ENCODE measurements around the gene PDLIM7.

The PDLIM7 gene

GRCh38 chr5:177502886-177503285 lies 5.5 kb upstream of the PDLIM7 start:
- H3K4me3 ChIP-seq (ENCODE audit: low read depth, low read length): no peak overlapping the region
- ChIA-PET CTCF (interaction anchor here (0.7 to 16.4 kb wide), 12 partner anchors 12 to 194 kb away, joined by 3 to 261 read pairs (median 12); partner anchors contain the start of genes DBN1 and DDX41), POLR2A (no interaction called here)

GRCh38 chr5:177501874-177502678 lies 4.7 kb upstream of the PDLIM7 start:
- CTCF ChIA-PET: interaction anchor here (0.7 to 16.4 kb wide), 38 partner anchors 8 to 388 kb away, joined by 3 to 261 read pairs (median 6); partner anchors contain the start of genes DBN1, DDX41, DOK3 and GRK6
- POLR2A ChIA-PET: interaction anchor here (0.7 to 15.7 kb wide), 3 partner anchors 24 to 98 kb away, joined by 3 to 401 read pairs (median 4); partner anchors contain the start of gene DBN1
- DNase-seq (ENCODE audit: low read depth, low spot score): no peak
- no peak for TF ChIP-seq CTCF (IDR thresholded peaks at IDR 0.05; ENCODE audit: insufficient read depth, low read length, missing control alignments)
- H3K4me3 ChIP-seq (ENCODE audit: low read depth, low read length): no peak overlapping the region

More at GRCh38 chr5:177502886-177503285, 5.5 kb upstream of the PDLIM7 start:
- no peak for TF ChIP-seq CTCF (IDR thresholded peaks at IDR 0.05; ENCODE audit: insufficient read depth, low read length, missing control alignments)
- DNase-seq (ENCODE audit: low read depth, low spot score): no peak

- ChIA-PET CTCF (interaction anchor here (0.7 to 16.4 kb wide), 54 partner anchors 8 to 387 kb away, joined by 3 to 261 read pairs (median 5); partner anchors contain the start of genes DBN1, DDX41, DOK3 and GRK6), POLR2A (interaction anchor here (0.7 to 15.7 kb wide), 3 partner anchors 23 to 96 kb away, joined by 3 to 401 read pairs (median 4); partner anchors contain the start of gene DBN1)
- TF ChIP-seq CTCF (IDR thresholded peaks at IDR 0.05; ENCODE audit: insufficient read depth, low read length, missing control alignments): peak; percentile 98
- H3K4me3 ChIP-seq (ENCODE audit: low read depth, low read length): no peak overlapping the region
- DNase-seq (ENCODE audit: low read depth, low spot score): no peak
Measured at GRCh38 chr5:177500685-177501522, 3.5 kb upstream of the PDLIM7 start.

- H3K4me3 ChIP-seq (ENCODE audit: low read depth, low read length): no peak overlapping the region
- TF ChIP-seq CTCF (IDR thresholded peaks at IDR 0.05; ENCODE audit: insufficient read depth, low read length, missing control alignments): no peak
- ChIA-PET POLR2A (interaction anchor here (15.7 kb wide), 1 partner anchor 22 kb away, joined by 401 read pairs; the partner anchor contains the start of gene DBN1), CTCF (interaction anchor here (0.7 to 16.4 kb wide), 16 partner anchors 10 to 191 kb away, joined by 3 to 261 read pairs (median 12); partner anchors contain the start of genes DBN1, DDX41, DOK3 and MXD3)
- no peak for DNase-seq (ENCODE audit: low read depth, low spot score)
Measured at GRCh38 chr5:177499842-177500241, 2.4 kb upstream of the PDLIM7 start.

GRCh38 chr5:177498013-177498787 lies 796 bp upstream of the PDLIM7 start:
- TF ChIP-seq CTCF (IDR thresholded peaks at IDR 0.05; ENCODE audit: insufficient read depth, low read length, missing control alignments): no peak
- CTCF ChIA-PET: interaction anchor here (0.9 to 16.4 kb wide), 8 partner anchors 10 to 189 kb away, joined by 3 to 261 read pairs (median 30); partner anchors contain the start of genes DBN1 and DDX41
- POLR2A ChIA-PET: interaction anchor here (0.6 to 15.7 kb wide), 25 partner anchors 9 to 189 kb away, joined by 3 to 401 read pairs (median 5); partner anchors contain the start of genes DBN1, DDX41 and GRK6
- no peak for DNase-seq (ENCODE audit: low read depth, low spot score)
- H3K4me3 ChIP-seq (ENCODE audit: low read depth, low read length): peak overlapping the region; percentile 68
